Fibroblast of pulmonary artery (primary cell): Measurements from ENCODE around the gene UGT1A10.
A peak's percentile ranks its signal among the peaks of the same experiment; 100 is the strongest.

Source experiments
- DNase-seq: peaks from one replicate; pipeline ENCODE4 v3.0.0-alpha.2; 2010; ENCODE audit warnings: low read depth
- H3K4me3 ChIP-seq: replicated peaks from 2 replicates; pipeline ENCODE4 v1.5.1; 2011; ENCODE audit warnings: low read depth, mild to moderate bottlenecking, control low read depth, low read length, moderate library complexity
- CTCF ChIP-seq: IDR thresholded peaks from 2 replicates; pipeline ENCODE4 v1.5.1; 2011; ENCODE audit warnings: mild to moderate bottlenecking, control low read depth, low read length, inconsistent platforms; ENCODE audit errors: missing control alignments

UGT1A10 gene

DNA sequence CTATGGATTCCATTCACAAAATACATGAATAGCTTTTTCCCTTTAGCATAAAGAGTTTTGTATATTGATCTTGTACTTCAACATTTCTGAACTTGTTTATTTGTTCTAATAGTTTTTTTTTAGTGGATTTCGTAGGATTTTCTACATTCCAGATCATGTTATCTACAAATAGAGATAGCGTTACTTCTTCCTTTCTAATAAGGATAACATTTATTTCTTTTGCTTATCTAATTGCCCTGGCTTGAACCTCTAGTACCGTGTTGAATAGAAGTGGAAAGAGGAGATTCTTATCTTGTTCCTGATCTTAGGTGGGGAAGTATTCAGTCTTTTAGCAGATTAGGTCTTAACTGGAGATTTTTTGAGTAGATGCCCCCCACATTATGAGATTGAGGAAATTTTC, 66.0 kb downstream of the UGT1A10 start:
- no peak for TF ChIP-seq CTCF
- H3K4me3 ChIP-seq: no peak overlapping the region
- no peak for DNase-seq

DNA sequence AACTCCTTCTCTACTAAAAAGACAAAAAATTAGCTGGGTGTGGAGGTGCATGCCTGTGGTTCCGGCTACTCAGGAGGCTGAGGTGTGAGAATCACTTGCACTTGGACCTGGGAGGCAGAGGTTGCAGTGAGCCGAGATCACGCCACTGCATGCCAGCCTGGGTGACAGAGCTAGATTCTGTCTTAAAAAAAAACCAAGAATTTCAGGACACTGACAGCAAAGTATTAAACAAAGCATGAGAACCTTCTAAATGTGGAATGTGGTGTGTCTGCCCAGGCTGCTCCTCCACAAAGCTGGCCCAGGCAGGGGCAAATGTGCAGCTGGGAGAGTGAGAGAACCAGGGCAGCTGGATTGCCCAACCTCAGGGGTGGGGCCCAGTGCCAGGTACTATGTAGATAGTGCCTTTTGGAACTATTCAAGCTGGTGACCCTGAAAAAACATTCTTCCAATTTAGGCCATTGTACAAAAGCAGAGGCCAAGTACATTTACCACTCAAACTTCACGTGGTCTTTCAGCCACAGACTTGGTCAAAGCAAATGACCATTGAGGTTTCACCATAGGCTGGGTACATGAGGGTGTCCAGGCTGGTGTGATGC, 69.8 kb downstream of the UGT1A10 start:
- H3K4me3 ChIP-seq: no peak overlapping the region
- no peak for TF ChIP-seq CTCF
- DNase-seq: peak; percentile 53

GRCh38 chr2:233706720-233707119, 70.5 kb downstream of the UGT1A10 start:
- no peak for TF ChIP-seq CTCF
- H3K4me3 ChIP-seq: no peak overlapping the region
- DNase-seq: peak; percentile 59

DNA sequence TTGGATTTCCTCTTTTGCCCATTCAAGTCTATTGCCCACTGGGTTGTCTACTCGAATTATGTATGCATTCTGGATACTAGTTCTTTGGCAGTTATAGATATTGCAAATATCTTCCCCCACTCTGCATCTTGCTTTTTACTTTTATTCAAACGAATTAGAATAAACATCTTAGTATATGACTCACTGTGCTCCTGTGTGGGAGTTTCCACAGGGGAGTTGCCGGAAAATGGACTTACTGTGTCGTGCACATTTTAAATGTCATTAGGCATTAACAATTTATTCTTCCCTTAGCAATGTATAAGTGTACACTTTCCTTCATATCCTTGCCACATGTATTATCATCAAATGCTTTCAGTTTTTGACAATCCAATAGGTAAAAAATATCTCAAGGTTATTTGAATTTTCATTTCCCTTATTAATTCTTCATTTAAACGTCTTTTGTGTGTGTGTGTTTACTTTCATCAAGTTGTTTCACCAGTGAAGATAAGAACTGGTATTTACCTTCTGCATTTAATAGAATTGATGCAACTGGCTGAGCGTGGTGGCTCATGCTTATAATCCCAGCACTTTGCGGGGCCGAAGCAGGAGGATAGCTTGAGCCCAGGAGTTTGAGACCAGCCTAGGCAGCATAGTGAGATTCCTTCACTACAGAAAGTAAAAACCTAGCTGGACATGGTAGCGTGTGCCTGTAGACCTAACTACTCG, 71.8 kb downstream of the UGT1A10 start:
- peak; percentile 76 for DNase-seq
- no peak for TF ChIP-seq CTCF
- no peak overlapping the region for H3K4me3 ChIP-seq

- DNase-seq: no peak
- no peak overlapping the region for H3K4me3 ChIP-seq
- no peak for TF ChIP-seq CTCF
These were observed 72.7 kb downstream of the UGT1A10 start for GRCh38 chr2:233708942-233709341.

DNA sequence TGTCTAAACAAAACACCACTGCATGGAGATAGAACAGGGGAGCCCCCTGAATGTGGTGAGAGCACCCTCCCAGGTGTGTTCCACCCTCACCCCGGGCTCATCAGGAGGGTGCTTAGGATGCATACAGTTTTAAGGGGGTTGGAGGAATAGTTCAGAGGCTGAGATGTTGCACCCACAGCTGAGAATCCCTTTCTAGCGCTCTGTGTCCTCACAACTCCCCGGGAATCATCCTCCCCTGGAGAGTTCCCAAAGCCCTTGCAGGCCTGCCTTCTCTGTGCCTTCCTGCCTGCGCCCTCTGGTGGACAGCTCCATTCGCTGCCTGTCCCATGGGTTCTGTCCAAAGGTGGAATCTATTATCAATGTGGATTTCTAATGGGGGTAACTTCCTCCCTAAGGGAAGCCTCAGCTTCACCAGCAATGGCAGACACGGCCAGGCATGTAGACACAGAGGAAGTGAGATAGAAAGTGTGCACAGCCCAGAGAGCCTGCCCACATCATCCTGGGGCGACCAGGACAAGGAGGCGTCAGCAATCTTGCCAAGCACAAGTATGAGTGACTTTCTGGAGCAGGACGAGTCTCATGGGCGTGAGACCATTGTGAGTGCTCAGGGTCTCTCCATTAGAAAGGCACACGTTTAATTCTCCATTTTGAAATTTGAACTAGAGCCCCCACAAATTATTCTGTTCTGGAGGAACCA, 75.2 kb downstream of the UGT1A10 start:
- peak; percentile 87 for DNase-seq
- no peak overlapping the region for H3K4me3 ChIP-seq
- TF ChIP-seq CTCF: peak; percentile 96
